NCI-H187 treated with DMSO at 0.1 percent for 48 hours (cell line): ENCODE measurements around the gene STIM1.
"Not testable (repeated sequence)": the region's sequence is repeated elsewhere in the genome, so short reads cannot be mapped to it uniquely, and the experiment has no call there.

Experiments
- DNase-seq: peaks from one replicate; lab custom pipeline; 2025; lab: John Stamatoyannopoulos, UW

STIM1 gene

GRCh38 chr11:3983101-3983500 is 127.6 kb downstream of the STIM1 start:
- no peak for DNase-seq

- DNase-seq, result no peak
These were observed 129.4 kb downstream of the STIM1 start for GRCh38 chr11:3984896-3985295.

- no peak for DNase-seq
These were observed 130.2 kb downstream of the STIM1 start for GRCh38 chr11:3985631-3986030.

- DNase-seq, result no peak
These were observed 130.8 kb downstream of the STIM1 start for GRCh38 chr11:3986301-3986700.

GRCh38 chr11:3989276-3989920 is 133.9 kb downstream of the STIM1 start:
- DNase-seq, result no peak

DNA sequence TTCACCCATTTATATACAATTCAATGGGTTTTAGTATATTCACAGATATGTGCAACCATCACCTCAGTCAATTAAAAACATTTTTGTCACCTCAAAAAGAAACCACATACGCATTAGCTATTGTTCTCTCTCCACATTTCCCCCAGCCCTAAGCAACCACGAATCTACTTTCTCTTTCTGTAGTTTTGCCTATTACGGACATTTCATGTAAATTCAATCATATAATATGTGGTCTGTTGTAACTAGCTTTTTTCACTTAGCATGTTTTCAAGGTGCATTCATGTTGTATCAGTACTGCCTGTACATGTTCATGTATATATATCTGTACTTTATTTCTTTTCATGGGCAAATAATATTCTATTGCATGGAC is 134.4 kb downstream of the STIM1 start:
- DNase-seq, result no peak

DNA sequence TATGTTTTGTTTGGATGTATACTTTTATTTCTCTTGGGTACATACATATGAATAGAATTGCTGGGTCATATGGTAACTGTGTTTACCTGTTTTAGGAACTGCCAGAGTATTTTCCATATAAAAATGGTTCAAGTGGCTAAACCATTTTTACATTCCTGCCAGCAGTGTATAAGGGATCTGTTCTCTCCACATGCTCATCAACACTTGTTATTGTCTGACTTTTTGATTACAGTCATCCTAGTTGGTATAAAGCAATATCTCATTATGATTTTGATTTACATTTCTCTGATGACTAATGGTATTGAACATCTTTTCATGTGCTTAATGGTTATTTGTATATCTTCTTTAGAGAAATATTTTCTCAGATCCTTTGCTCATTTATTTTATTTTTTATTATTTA is 134.9 kb downstream of the STIM1 start:
- DNase-seq, result no peak

DNA sequence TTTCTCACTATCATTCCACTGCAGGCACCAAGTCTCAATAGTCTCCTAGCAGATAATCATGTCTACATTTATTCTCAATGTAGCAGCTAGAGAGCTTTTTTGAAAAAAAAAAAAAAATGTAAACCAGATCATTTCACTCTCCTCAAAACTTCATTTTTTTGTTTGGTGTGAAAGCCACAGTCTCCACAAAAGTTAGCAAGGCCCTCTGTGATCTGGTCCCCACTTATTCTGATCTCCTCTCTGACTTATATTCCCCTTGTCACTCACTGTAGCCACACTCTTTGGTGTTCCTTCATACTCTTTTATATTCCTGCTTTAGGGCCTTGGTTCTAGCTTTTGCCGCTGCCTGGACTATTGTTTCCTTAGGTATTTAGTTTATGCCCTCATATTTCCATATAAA is 137.5 kb downstream of the STIM1 start:
- DNase-seq, result no peak

GRCh38 chr11:3994030-3994640 is 138.7 kb downstream of the STIM1 start:
- DNase-seq, result no peak

- no peak for DNase-seq
These were observed 139.8 kb downstream of the STIM1 start for GRCh38 chr11:3995307-3995706.

- DNase-seq, result no peak
These were observed 140.6 kb downstream of the STIM1 start for GRCh38 chr11:3995949-3996554.

DNA sequence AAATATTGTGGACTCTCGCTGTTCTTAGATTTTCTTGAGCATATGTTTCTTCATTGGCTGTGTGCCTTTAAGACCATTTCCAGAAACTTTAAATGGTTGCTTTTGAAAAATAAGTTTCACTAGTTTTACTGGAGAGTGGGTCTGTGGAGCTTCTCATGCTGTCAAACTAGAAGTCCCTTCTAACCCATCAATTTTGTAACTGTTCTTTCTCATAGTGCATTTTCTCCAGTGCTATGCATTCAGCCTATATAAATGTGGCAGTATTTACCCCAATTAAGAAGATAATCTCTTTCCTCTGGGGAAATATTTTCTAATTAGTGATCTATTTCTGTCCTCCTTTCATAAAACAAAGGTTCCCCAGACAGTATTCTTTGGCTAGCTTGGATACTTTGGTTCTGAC is 141.2 kb downstream of the STIM1 start:
- DNase-seq, result no peak

GRCh38 chr11:4004753-4005152 is 149.3 kb downstream of the STIM1 start:
- not testable (repeated sequence) for DNase-seq

DNA sequence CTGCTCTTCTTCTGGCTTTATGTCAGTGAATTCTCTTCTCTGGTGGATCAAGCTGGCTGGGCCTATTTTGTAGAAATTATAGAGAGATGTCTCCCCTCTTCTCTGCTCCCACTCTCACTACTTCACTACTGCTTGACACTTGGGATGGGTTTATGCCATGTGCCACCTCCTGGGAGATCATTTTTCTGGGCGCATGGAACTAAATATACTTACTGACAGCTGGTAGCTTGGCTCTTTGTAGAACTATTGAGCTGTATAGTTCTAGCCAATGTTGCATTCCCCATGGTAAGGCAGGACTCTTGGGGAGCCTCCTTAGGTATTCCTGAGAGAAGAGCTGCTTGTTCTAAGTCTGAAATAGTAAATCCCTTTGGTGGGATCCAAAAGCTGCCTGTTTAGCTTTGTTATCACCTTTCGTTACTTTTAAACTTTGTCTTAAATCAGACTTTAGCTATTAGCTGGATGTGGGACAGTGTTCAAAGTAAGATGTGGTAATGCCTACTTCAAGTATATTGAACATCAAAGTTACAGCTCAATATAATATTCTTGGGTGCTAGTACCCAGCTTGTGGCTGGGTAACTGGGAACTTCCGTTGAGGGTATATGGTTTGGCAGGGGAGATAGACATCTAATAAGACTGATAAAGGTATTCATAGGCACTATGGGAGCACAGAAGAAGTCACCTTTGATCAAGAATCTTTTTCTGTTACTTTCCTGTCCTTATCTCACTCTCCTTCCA is 151.6 kb downstream of the STIM1 start:
- DNase-seq, result no peak

GRCh38 chr11:4008116-4008515 is 152.7 kb downstream of the STIM1 start:
- no peak for DNase-seq

DNA sequence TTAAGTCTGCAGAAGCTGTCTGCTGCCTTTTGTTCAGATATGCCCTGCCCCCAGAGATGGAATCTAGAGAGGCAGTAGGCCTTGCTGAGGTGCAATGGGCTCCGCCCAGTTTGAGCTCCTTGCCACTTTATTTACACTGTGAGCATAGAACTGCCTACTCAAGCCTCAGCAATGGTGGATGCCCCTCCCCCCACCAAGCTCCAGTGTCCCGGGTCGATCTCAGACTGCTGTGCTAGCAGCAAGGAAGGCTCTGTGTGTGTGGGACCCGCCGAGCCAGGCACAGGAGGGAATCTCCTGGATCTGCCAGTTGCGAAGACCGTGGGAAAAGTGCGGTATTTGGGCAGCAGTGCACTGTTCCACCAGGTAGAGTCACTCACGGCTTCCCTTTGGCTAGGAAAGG is 161.1 kb downstream of the STIM1 start:
- DNase-seq, result not testable (repeated sequence)

- DNase-seq, result no peak
These were observed 161.7 kb downstream of the STIM1 start for GRCh38 chr11:4017129-4017528.

GRCh38 chr11:4018641-4019040 is 163.2 kb downstream of the STIM1 start:
- DNase-seq, result no peak

DNA sequence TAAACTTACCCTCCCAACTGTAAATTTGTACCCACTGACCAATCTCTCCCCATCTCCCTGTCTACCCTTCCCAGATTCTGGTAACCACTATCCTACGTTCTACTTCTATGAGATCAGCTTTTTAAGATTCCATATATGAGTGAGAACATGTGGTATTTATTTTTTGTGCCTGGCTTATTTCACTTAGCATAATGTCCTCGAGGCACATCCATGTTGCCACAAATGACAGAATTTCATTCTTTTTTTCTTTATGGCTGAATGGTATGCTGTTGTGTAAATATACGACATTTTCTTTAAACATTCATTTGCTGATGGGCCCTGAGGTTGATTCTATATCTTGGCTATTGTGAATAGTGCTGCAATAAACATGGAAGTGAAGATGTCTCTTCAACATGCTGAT is 164.4 kb downstream of the STIM1 start:
- DNase-seq, result no peak

DNA sequence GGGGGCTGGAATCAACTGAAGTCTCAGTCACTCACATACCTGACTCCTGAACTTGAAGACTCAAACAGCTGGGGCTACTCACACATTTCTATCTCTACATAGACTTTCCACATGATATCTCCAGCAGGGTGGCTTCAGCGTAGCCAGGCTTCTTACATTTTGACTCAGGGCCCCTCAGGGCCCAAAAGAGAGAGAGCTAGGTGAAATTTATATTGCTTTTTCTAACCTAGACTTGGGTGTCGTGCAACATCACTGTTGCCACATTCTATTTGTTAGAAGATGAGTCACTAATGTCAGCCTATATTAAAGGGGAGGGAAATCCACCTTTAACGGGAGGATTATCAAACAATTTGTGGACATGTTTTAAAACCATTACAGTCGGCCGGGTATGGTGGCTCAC is 167.2 kb downstream of the STIM1 start:
- DNase-seq, result no peak

DNA sequence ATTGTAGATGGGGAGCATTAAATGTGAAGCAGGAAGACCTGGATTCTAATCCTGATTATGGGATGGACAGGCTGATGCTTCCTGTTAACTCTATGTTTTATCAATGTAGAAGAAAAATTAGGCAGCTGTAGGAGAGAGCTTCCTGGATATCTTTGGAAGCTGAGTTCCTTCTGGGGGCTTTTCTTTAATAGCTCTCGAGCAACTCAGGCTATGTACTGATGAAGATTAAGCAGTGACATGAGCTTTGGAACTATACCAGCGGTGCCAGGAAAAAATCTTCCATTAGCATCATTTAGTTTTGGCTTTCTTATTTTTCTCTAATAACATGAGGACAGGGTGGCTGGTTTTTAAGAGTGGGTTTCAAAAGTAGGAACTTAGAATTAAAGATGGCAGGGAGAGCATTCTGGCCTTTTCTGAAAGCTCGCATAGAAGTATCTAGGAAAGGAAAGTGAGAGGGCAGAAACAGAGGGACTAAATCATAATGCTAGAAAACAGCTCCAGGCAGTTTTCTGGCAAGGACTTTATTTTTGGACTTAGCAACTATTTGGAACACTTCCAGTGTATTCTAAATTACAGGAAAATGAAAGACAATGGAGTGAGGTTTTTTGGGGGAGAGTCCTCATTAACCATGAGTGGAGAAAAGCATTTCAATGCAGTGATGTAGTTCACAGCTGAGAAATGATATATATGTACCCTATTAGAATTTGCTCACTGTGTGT is 169.9 kb downstream of the STIM1 start:
- DNase-seq, result no peak

GRCh38 chr11:4025967-4026324 is 170.5 kb downstream of the STIM1 start:
- no peak for DNase-seq

- DNase-seq, result no peak
These were observed 170.9 kb downstream of the STIM1 start for GRCh38 chr11:4026389-4026788.
